Fibroblast of lung (primary cell): ENCODE measurements around the gene UMAD1. TPM values are rescaled to one million over a fixed set of nuclear protein-coding genes. Genes with fewer than 3 reads are reported as not detected.

ENCODE experiments used
- DNase-seq, 2 donors: peaks; one replicate each; pipeline versions ENCODE4 v3.0.0 to v3.0.0-alpha.2; 2010; ENCODE audit warnings: low read depth in 2 of 2
- H2AFZ ChIP-seq: 2 replicates; pipeline ENCODE4 v1.5.1; 2012; ENCODE audit warnings: low read length, control low read depth, inconsistent platforms
- H3K27ac ChIP-seq: 2 replicates; pipeline ENCODE4 v1.5.1; 2011; ENCODE audit warnings: low read length, control low read depth; ENCODE audit not compliant: insufficient read depth
- H3K27me3 ChIP-seq: 2 replicates; pipeline ENCODE4 v1.5.1; 2011; ENCODE audit warnings: mild to moderate bottlenecking, low read length; ENCODE audit not compliant: control insufficient read depth, insufficient read depth
- H3K36me3 ChIP-seq: 2 replicates; pipeline ENCODE4 v1.5.1; 2011; ENCODE audit warnings: low read length; ENCODE audit not compliant: control insufficient read depth, insufficient read depth
- H3K4me1 ChIP-seq: 2 replicates; pipeline ENCODE4 v1.5.1; 2011; ENCODE audit warnings: low read length; ENCODE audit not compliant: control insufficient read depth, insufficient read depth; ENCODE audit errors: extremely low read depth
- H3K4me2 ChIP-seq: 2 replicates; pipeline ENCODE4 v1.5.1; 2011; ENCODE audit warnings: low read length, control low read depth; ENCODE audit not compliant: insufficient read depth; ENCODE audit errors: extremely low read depth
- H3K4me3 ChIP-seq, 4 experiments: fragments of 200-600 bp in 1 of 4; sonication (generic) in 1 of 4; replicated peaks in 1 of 4; 2 replicates each; pipeline ENCODE4 v1.5.1; 2011 to 2016; ENCODE audit warnings: low read length in 4 of 4, low read depth in 3 of 4, mild to moderate bottlenecking in 3 of 4, control low read depth in 2 of 4, inconsistent platforms in 1 of 4, mixed read lengths in 1 of 4; ENCODE audit not compliant: insufficient read depth in 1 of 4; ENCODE audit errors: control extremely low read depth in 1 of 4
- H3K79me2 ChIP-seq: 2 replicates; pipeline ENCODE4 v1.5.1; 2012; ENCODE audit warnings: mild to moderate bottlenecking, low read length, inconsistent platforms; ENCODE audit not compliant: control insufficient read depth, insufficient read depth
- H3K9ac ChIP-seq: 2 replicates; pipeline ENCODE4 v1.5.1; 2011; ENCODE audit warnings: mild to moderate bottlenecking, low read length, control low read depth; ENCODE audit not compliant: insufficient read depth
- H3K9me3 ChIP-seq: 2 replicates; pipeline ENCODE4 v1.5.1; 2012; ENCODE audit warnings: low read depth, low read length; ENCODE audit not compliant: control insufficient read depth, insufficient read depth
- H4K20me1 ChIP-seq: 2 replicates; pipeline ENCODE4 v1.5.1; 2011; ENCODE audit warnings: low read length; ENCODE audit not compliant: control insufficient read depth, insufficient read depth; ENCODE audit errors: extremely low read depth
- CTCF ChIP-seq, 2 donors: IDR thresholded peaks in 1 of 2; conservative IDR thresholded peaks in 1 of 2; 1 replicate in 1 of 2; 2 replicates in 1 of 2; pipeline ENCODE4 v1.5.1; 2011 to 2012; ENCODE audit warnings: low read length in 2 of 2, control low read depth in 1 of 2, inconsistent platforms in 1 of 2, low read depth in 1 of 2, mild to moderate bottlenecking in 1 of 2
- EZH2 ChIP-seq: IDR thresholded peaks from 2 replicates; pipeline ENCODE4 v1.5.1; 2012; ENCODE audit warnings: low read length, control low read depth, mild to moderate bottlenecking; ENCODE audit errors: missing control alignments
- polyA plus RNA-seq, 2 donors: library from polyadenylated mRNA; depleted of rRNA in 1 of 2; stranded (reverse) in 1 of 2; unstranded in 1 of 2; fragments of >200 nt; gene quantifications; 2 replicates each; pipeline ENCODE4 v1.2.1, GENCODE V29; 2011 to 2012; ENCODE audit warnings: missing spikeins in 1 of 2
- total RNA-seq: library from RNA; depleted of rRNA; stranded (reverse); fragments of >200 nt; gene quantifications from 2 replicates; pipeline ENCODE4 v1.2.1, GENCODE V29; 2014

Gene UMAD1
- total and polyA plus RNA-seq, 2 donors (not counting 1 experiment from before 2014, with no cell fraction given) = 12.4 to 19.8 TPM

DNA sequence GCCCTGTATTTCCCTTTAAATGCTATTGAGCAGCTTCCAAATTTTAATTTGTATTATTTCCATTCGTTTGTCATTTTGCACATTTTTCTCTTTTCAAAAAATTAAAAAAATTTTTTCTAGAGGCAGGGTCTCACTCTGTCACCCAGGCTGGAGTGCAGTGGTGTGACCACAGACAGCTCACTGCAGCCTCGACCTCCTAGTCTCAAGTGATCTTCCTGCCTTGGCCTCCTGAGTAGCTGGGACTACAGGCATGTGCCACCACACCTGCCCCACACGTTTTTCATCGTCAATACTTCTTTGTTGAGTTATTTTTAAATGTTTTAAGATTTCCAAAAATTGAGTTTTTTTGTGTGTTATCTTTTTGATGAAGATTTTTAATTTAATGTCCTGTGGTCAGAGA is 73.2 kb downstream of the UMAD1 start:
- H3K9ac ChIP-seq = no peak overlapping the region
- TF ChIP-seq CTCF (conservative IDR thresholded peaks at IDR 0.05 in 1 of 2, IDR thresholded peaks at IDR 0.05 in 1 of 2; ENCODE audit: low read depth in 1 of 2, low read length in 2 of 2) = no peak
- TF ChIP-seq EZH2 = no peak
- no peak overlapping the region for H3K4me3 ChIP-seq
- H3K79me2 ChIP-seq = no peaks in the 10 kb centered on the region
- no peaks in the 10 kb centered on the region for H3K9me3 ChIP-seq
- no peak overlapping the region for H3K4me2 ChIP-seq
- H3K27me3 ChIP-seq = no peaks in the 10 kb centered on the region
- H3K4me1 ChIP-seq = no peaks in the 10 kb centered on the region
- no peaks in the 10 kb centered on the region for H3K36me3 ChIP-seq
- DNase-seq = no peak
- H4K20me1 ChIP-seq = no peaks in the 10 kb centered on the region
- H3K27ac ChIP-seq = no peak overlapping the region
- H2AFZ ChIP-seq = no peak overlapping the region

DNA sequence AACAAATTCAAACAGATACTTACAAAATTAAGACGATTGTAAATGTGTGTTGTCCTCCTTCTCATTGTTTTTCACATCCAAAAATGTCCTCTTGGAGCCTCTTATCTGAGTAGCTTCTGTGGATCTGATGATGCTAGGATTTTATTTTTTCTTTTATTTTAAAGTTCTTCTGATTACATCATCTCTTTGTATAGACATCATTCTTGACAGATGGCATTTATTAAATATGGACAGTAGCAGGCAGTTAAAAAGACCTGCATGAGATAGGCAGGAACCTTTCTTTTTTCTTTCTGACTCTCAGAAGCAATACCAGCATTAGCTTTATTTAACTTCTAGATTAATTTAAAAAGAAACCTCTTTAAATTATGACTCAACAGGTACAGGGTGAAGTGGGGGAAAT is 77.9 kb downstream of the UMAD1 start, which contains the start of gene RPA3:
RPA3 (minus strand) TSS at position 116 of the 400 bp plus-strand sequence. CDS start 78,189 bp downstream, outside the sequence.
- Histone ChIP-seq H3K27me3 (no peaks in the 10 kb centered on the region), H3K9ac (no peak within 1 kb of the TSS), H4K20me1 (no peaks in the 10 kb centered on the region), H3K36me3 (no peaks in the 10 kb centered on the region), H3K79me2 (no peaks in the 10 kb centered on the region), H3K4me3 (no peak within 1 kb of the TSS), H2AFZ (no peak within 1 kb of the TSS), H3K4me1 (peaks cover 5% of the 10 kb centered on the region), H3K27ac (no peak within 1 kb of the TSS), H3K9me3 (no peaks in the 10 kb centered on the region), H3K4me2 (peak within 1 kb of the TSS; percentile 5)
- DNase-seq = no peak
- no peak for TF ChIP-seq EZH2
- TF ChIP-seq CTCF (conservative IDR thresholded peaks at IDR 0.05 in 1 of 2, IDR thresholded peaks at IDR 0.05 in 1 of 2; ENCODE audit: low read depth in 1 of 2, low read length in 2 of 2) = no peak

DNA sequence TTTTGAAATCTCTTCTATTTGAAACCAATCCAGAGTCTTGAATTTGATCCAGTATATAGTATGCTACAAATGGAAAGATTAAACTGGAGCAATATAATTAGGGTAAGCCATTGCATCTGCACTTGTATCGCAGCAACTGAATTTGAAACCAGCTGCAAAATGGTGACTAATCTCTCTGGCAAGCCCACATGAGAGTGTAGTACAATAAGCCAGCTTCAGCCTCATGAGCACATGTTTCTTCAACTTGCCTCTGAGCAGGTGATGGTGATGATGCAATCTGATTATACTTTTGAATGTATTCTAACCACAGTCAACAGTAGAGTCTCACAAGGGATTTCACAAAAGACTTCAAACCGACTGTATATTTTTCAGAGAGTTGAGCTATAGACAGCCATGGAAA is 78.7 kb downstream of the UMAD1 start:
- no peaks in the 10 kb centered on the region for H3K36me3 ChIP-seq
- H3K27ac ChIP-seq = no peak overlapping the region
- peak; percentile 98 to 99 for DNase-seq
- H3K4me1 ChIP-seq = peaks cover 5% of the 10 kb centered on the region
- H3K4me3 ChIP-seq = no peak overlapping the region
- H3K79me2 ChIP-seq = no peaks in the 10 kb centered on the region
- H3K9ac ChIP-seq = no peak overlapping the region
- no peak for TF ChIP-seq CTCF (conservative IDR thresholded peaks at IDR 0.05 in 1 of 2, IDR thresholded peaks at IDR 0.05 in 1 of 2; ENCODE audit: low read depth in 1 of 2, low read length in 2 of 2)
- no peak for TF ChIP-seq EZH2
- no peak overlapping the region for H3K4me2 ChIP-seq
- H3K27me3 ChIP-seq = no peaks in the 10 kb centered on the region
- H3K9me3 ChIP-seq = no peaks in the 10 kb centered on the region
- H2AFZ ChIP-seq = no peak overlapping the region
- H4K20me1 ChIP-seq = no peaks in the 10 kb centered on the region
